ENCODE results near the gene GDPD1.
"Not testable (repeated sequence)": the region's sequence is repeated elsewhere in the genome, so short reads cannot be mapped to it uniquely, and the experiment has no call there.

GDPD1 gene

GRCh38 chr17:59254742-59255141 is 34.4 kb downstream of the GDPD1 start:
- FAIRE-seq: no peak

DNA sequence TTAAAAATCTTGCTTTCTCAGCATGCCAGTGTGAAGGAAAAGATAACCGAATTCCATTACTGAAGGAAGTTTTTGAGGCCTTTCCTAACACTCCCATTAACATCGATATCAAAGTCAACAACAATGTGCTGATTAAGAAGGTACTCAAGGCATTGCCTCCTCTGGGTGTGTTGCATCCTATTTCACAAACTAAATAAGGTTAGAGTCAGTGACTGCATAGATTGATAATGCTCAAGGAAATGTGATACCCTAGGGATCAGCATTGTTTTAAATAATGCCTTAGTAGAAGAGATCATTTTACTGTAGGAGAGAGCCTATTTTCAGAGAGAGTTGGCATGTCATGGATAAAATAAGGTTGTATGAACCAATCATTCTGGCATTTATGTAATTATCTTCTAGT is 36.8 kb downstream of the GDPD1 start:
- FAIRE-seq: no peak

DNA sequence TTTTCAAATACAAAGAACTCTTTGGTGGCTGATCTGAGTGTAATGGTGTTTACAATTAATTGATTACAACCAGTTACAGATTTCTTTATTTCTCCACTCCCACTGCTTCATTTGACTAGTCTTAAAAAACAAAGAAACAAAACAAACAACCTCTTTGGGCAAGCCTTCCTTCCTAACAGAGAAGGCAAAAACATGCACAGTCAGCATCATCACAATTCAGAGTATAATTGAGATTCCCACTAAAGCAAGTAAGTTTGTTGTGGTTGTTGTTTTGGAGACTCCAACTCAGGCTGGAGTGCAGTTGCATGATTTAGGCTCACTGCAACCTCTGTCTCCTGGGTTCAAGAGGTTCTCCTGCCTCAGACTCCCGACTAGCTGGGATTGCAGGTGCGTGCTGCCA is 40.4 kb downstream of the GDPD1 start:
- no peak for FAIRE-seq

- FAIRE-seq: no peak
Observed at GRCh38 chr17:59266745-59267144, 46.4 kb downstream of the GDPD1 start.

GRCh38 chr17:59267776-59268175 is 47.5 kb downstream of the GDPD1 start:
- FAIRE-seq: no peak

GRCh38 chr17:59275618-59276017 is 55.3 kb downstream of the GDPD1 start:
- FAIRE-seq: no peak

DNA sequence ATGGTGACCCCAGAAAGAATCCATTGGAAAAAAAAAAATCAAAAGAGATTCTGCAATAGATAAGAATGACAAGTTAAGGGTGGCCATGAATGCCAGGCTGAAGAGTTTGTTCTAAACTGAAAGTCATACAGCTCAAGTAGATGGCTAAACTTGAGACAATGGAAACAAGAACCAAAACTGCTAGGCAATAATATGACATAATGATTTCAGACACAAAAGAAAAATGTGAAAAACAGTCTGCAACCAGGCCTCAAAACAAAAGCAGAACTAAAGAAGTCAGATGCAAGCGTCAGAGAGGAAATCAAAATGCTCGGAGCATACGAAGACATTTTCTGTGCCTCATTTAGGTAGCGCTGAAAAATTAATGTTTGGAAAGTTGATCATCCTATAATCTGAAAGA is 56.7 kb downstream of the GDPD1 start:
- no peak for FAIRE-seq

- FAIRE-seq: no peak
Observed at GRCh38 chr17:59278406-59278805, 58.1 kb downstream of the GDPD1 start.

GRCh38 chr17:59284317-59284716 is 64.0 kb downstream of the GDPD1 start:
- no peak for FAIRE-seq

DNA sequence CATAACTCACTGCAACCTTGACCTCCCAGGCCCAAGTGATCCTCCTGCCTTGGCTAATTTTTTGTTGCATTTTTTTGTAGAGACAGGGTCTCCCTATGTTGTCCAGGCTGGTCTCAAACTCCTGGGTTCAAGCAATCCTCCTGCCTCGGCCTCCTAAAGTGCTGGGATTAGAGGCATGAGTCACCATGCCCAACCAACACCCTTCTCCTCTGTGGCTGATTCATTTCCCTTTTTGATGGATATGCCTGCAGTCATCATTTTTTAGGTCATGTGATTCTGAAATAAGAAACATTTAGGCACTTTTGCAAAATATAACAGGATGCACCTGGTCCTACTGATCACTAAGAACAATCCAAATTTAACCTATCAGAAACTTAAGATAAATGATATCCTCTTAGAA is 67.1 kb downstream of the GDPD1 start:
- no peak for FAIRE-seq

GRCh38 chr17:59287891-59288290 is 67.6 kb downstream of the GDPD1 start:
- no peak for FAIRE-seq

- FAIRE-seq: no peak
Observed at GRCh38 chr17:59289981-59290301, 69.6 kb downstream of the GDPD1 start.

DNA sequence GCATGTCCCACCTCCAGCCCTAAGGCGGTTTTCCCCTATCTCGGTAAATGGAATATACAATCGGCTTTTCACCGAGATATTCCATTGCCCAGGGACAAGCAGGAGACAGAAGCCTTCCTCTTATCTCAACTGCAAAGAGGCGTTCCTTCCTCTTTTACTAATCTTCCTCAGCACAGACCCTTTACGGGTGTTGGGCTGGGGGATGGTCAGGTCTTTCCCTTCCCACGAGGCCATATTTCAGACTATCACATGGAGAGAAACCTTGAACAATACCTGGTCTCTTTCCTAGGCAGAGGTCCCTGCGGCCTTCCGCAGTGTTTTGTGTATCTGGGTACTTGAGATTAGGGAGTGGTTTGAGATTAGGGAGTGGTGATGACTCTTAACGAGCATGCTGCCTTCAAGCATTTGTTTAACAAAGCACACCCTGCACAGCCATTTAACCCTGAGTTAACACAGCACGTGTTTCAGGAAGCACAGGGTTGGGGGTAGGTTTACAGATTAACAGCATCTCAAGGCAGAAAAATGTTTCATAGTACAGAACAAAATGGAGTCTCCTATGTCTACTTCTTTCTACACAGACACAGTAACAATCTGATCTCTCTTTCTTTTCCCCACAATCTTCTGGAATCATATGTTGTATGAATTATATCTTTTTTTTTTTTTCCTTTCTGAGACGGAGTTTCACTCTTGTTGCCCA is 70.1 kb downstream of the GDPD1 start:
- not testable (repeated sequence) for FAIRE-seq

GRCh38 chr17:59292174-59292523 is 71.8 kb downstream of the GDPD1 start:
- no peak for FAIRE-seq

DNA sequence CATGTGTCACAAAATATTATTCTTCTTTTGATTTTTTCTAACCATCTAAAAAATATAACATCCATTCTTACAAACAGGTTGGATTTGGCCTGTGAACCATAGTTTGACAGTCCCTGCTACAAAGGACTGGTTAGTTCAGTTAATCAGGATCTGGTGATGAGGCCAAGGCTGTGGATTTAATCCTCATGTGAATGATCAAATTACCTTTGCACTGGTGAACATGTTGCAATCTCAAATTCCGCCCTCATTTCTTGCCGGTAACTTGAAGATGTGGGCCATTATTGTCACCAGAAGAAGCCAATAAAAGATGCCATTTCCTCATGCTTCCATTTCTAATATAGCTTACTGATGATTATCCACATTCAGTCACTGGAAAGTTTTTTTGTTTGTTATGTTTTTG is 75.9 kb downstream of the GDPD1 start:
- no peak for FAIRE-seq

- FAIRE-seq: no peak
Observed at GRCh38 chr17:59298521-59298920, 78.2 kb downstream of the GDPD1 start.

DNA sequence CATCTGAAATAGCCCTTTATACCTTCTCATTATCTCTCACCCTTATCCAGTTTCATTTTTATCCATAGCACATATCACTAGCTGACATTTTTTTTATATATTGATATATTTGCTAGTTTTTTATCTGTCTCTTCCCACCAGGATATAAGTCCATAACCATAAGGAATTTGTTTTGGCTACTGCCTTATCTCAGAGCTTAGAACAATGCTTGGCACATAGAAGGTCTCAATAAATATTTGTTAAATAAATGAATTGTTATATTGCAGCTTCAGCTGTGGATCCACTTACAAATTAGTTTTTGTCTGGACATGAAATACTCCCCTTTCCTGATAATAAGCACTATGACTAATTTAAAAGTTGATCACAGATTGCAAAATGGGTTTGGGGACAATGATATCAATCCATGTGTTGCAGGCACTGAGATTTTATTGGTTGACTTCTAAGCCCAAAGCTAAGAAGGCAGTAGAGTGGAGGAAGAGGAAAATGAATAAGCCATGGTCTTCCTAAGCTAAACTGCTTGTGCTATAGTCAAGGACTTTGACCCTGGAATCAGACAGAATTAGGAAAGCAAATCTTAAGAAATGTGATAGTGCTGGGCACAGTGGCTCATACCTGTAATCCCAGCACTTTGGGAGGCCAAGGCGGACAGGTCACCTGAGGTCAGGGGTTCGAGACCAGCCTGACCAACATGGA is 79.2 kb downstream of the GDPD1 start:
- FAIRE-seq: no peak

DNA sequence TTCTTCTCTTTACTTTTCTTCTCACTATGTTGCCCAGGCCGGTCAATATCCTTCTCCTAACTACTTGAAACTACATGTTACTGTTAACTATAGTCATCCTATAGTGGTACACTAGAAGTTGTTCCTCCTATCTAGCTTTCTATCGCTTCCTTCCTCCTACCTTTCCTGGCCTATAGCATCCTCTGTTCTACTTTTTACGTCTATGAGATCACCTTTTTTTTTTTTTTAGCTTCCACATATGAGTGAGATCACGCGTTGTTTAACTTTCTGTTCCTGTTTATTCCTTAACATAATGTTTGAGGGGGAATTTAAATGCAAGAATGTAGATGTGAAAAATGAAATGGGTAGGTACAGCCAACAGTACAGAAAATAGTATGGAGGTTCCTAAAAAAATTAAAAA is 80.6 kb downstream of the GDPD1 start:
- FAIRE-seq: no peak

- no peak for FAIRE-seq
Observed at GRCh38 chr17:59304811-59305210, 84.5 kb downstream of the GDPD1 start.

DNA sequence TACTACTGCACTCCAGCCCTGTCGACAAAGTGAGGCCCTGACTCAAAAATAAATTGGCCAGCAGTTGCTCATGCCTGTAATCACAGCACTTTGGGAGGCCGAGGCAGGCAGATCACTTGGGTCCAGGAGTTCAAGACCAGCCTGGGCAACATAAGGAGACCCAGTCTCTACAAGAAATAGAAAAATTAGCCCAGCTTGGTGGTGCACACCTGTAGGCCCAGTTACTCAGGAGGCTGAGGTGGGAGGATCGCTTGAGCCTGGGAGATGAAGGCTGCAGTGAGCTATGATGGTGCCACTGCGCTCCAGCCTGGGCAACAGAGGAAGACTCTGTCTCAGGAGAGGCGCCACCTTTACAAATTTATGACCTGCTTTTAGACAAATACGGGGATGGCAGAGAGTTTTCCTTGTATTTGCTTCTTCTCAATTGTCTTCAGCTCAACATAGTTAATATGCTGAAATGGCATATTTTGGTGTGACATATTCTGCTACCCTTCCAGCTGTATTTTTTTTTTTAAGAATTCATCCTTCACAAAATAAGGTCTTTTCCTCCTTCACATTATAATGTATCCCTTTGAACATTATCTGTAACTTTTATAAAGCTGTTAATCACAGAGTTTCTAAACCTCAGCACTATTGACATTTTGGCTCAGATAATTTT is 90.1 kb downstream of the GDPD1 start:
- no peak for FAIRE-seq

- peak; percentile 93 for FAIRE-seq
Observed at GRCh38 chr17:59311051-59311468, 90.7 kb downstream of the GDPD1 start.

- not testable (repeated sequence) for FAIRE-seq
Observed at GRCh38 chr17:59311521-59311920, 91.2 kb downstream of the GDPD1 start.

GRCh38 chr17:59315866-59316265 is 95.6 kb downstream of the GDPD1 start:
- no peak for FAIRE-seq
